Stimulated activated CD4-positive, alpha-beta T cell treated with anti-CD3 and anti-CD28 coated beads, Interleukin-1b, Interleukin-23, amount 100 ng/mL, for 48 hours (primary cell): ENCODE measurements around the gene HAS3.
A peak's percentile ranks its signal among the peaks of the same experiment; 100 is the strongest.

Experiments
- DNase-seq: peaks from one replicate; pipeline ENCODE4 v3.0.0-alpha.2; 2020

The HAS3 gene

GRCh38 chr16:69094501-69094900 lies 11.0 kb upstream of the HAS3 start:
- DNase-seq = no peak

GRCh38 chr16:69095193-69095592 lies 10.3 kb upstream of the HAS3 start:
- no peak for DNase-seq

GRCh38 chr16:69100071-69100691 lies 5.3 kb upstream of the HAS3 start:
- no peak for DNase-seq

- no peak for DNase-seq
These were observed 1.2 kb downstream of the HAS3 start for GRCh38 chr16:69106491-69107315.

GRCh38 chr16:69107316-69107962 lies 2.0 kb downstream of the HAS3 start:
- DNase-seq = no peak

- DNase-seq = no peak
These were observed 2.8 kb downstream of the HAS3 start for GRCh38 chr16:69108064-69108904.

GRCh38 chr16:69108905-69109252 lies 3.4 kb downstream of the HAS3 start:
- DNase-seq = no peak

GRCh38 chr16:69109486-69110270 lies 4.2 kb downstream of the HAS3 start:
- DNase-seq = no peak

GRCh38 chr16:69110406-69110805 lies 5.0 kb downstream of the HAS3 start:
- no peak for DNase-seq

GRCh38 chr16:69111216-69111875 lies 5.9 kb downstream of the HAS3 start:
- no peak for DNase-seq

- DNase-seq = no peak
These were observed 6.4 kb downstream of the HAS3 start for GRCh38 chr16:69111876-69112230.

GRCh38 chr16:69112285-69113129 lies 7.1 kb downstream of the HAS3 start:
- peak; percentile 52 for DNase-seq

- no peak for DNase-seq
These were observed 7.8 kb downstream of the HAS3 start for GRCh38 chr16:69113216-69113615.

GRCh38 chr16:69114346-69114975 lies 9.0 kb downstream of the HAS3 start:
- DNase-seq = no peak

GRCh38 chr16:69114976-69115355 lies 9.5 kb downstream of the HAS3 start:
- no peak for DNase-seq

- DNase-seq = no peak
These were observed 9.9 kb downstream of the HAS3 start for GRCh38 chr16:69115361-69115760.

GRCh38 chr16:69115837-69116236 lies 10.4 kb downstream of the HAS3 start:
- DNase-seq = no peak

- no peak for DNase-seq
These were observed 10.9 kb downstream of the HAS3 start for GRCh38 chr16:69116256-69116875.

- no peak for DNase-seq
These were observed 11.5 kb downstream of the HAS3 start for GRCh38 chr16:69116906-69117305.

- DNase-seq = no peak
These were observed 13.0 kb downstream of the HAS3 start for GRCh38 chr16:69118468-69118867.
